PFSK-1 (cell line): Measurements from ENCODE around the gene RDH5.

ENCODE experiments used
- FOXP2 ChIP-seq: optimal IDR thresholded peaks from 2 replicates; pipeline ENCODE3; 2011; ENCODE audit warnings: borderline replicate concordance, control low read depth, inconsistent platforms; ENCODE audit not compliant: insufficient read depth; ENCODE audit errors: extremely low read length, extremely low read depth
- POLR2AphosphoS5 ChIP-seq: IDR thresholded peaks from 2 replicates; pipeline ENCODE4 v1.6.1; 2012; ENCODE audit warnings: low read depth, mild to moderate bottlenecking, control low read depth, low read length, moderate library complexity
- REST ChIP-seq, 2 experiments: IDR thresholded peaks; 2 replicates each; pipeline versions ENCODE4 v1.6.1 to v1.8.0; 2011 to 2012; ENCODE audit warnings: low read depth in 2 of 2, low read length in 2 of 2, control low read depth in 1 of 2, inconsistent platforms in 1 of 2, mild to moderate bottlenecking in 1 of 2, moderate library complexity in 1 of 2; ENCODE audit not compliant: insufficient read depth in 1 of 2
- SIN3A ChIP-seq: IDR thresholded peaks from 2 replicates; pipeline ENCODE4 v1.6.1; 2012; ENCODE audit warnings: mild to moderate bottlenecking, low read length, moderate library complexity, borderline replicate concordance; ENCODE audit not compliant: insufficient read depth
- TAF1 ChIP-seq: IDR thresholded peaks from 2 replicates; pipeline ENCODE4 v1.6.1; 2012; ENCODE audit warnings: low read length, control low read depth, borderline replicate concordance; ENCODE audit not compliant: insufficient read depth

DNA sequence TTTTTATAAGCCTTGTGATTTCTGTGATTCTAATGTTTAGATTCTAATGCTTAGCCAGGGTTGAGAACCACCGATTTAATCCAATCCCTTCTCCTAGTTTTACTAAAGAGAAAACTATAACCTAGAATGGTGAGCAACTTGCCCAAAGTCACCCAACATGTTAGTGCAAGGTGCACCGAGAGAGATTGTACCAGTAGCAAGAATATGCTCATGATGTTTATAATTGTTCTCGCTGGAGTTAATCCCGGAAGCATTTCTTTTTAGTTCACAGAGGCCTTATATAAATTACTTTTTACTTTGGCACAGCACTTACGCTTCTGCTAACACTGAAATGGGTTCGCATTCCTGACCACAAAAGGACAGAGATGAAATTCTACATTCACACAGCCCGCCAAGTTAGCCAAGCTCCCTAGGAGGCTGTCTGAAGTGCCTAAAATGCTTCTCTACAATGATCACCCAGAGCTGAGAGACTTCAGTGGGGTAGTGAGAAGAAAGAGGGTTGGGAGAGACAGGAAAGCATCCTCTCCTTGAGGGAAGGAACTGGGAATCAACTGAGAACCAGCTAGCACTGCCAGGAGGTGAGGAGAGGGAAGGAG lies 4.9 kb upstream of the RDH5 start:
- TF ChIP-seq POLR2AphosphoS5 = no peak
- no peak for TF ChIP-seq TAF1
- TF ChIP-seq SIN3A = no peak
- no peak for TF ChIP-seq REST (IDR thresholded peaks at IDR 0.05; ENCODE audit: insufficient read depth in 1 of 2, low read depth in 2 of 2, low read length in 2 of 2)
- no peak for TF ChIP-seq FOXP2
